Renal cortical epithelial cell (primary cell): ENCODE data around the gene MUC22. TPM values are rescaled to one million over a fixed set of nuclear protein-coding genes. Genes with fewer than 3 reads are reported as not detected.
"Not testable (repeated sequence)": the region's sequence is repeated elsewhere in the genome, so short reads cannot be mapped to it uniquely, and the experiment has no call there.

Experiments
- DNase-seq: peaks from one replicate; pipeline ENCODE4 v3.0.0-alpha.2; 2011; ENCODE audit warnings: low read depth
- total RNA-seq: library from RNA; depleted of rRNA; stranded (reverse); fragments of >200 nt; gene quantifications from 2 replicates; pipeline ENCODE4 v1.2.3, GENCODE V29; 2014

The MUC22 gene
- total RNA-seq, 1 donor from 2014 or later = 0.15 TPM

DNA sequence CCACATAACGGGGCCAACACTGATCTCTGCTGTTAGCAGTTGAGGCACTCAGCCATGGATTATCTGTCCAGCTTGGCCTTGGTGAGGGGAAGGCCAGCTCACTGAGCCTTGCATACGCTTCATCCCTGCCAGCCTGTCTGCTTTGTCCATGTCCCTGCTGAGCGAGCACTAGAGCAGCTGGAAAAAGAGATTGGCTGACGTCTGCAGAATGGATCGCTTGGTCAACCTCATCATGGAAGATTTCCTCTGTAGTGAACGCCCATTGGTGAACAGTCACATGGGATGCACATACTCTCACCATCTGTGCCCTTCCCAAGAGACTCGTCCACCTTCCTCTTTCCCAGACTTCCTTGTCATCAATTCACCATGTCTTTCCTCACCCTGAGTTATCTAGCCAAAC is 26.9 kb downstream of the MUC22 start:
- DNase-seq = no peak

DNA sequence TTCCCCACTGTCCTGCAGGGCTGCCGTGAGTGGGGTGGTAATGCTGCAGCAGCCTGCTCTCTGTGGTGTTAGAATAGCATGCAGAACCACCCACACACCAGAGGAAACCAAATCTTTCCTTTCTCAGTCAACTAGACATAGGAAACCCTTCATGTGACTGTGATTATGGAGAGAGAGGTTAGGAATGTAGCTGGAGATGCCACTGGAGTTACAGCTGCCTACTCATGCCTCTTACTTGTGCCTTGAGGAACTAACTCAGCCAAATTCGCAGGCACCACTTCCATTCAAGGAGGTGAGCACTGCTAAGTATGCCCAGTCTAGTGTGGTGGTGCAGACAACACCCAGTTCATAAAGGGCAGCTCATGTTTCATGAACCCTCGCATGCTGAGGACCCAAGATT is 27.4 kb downstream of the MUC22 start:
- DNase-seq = peak; percentile 92

DNA sequence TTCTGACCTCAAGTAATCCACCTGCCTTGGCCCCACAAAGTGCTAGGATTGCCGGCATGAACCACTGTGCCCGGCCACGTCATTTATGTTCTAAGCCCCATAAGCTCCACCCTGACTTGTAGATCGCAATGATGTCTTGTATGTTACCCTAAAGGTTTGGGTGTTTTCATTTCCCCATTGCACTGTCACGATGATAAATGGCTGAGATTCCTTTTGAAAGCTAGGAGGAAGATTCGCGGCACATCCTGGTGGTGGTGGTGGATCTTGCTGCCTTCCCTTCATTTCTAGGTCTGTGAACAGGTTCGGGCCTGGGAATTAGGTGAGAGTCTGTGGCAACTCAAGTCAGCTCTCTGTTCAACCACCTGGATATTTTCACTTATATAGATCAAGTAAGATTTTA is 28.3 kb downstream of the MUC22 start:
- DNase-seq = no peak

DNA sequence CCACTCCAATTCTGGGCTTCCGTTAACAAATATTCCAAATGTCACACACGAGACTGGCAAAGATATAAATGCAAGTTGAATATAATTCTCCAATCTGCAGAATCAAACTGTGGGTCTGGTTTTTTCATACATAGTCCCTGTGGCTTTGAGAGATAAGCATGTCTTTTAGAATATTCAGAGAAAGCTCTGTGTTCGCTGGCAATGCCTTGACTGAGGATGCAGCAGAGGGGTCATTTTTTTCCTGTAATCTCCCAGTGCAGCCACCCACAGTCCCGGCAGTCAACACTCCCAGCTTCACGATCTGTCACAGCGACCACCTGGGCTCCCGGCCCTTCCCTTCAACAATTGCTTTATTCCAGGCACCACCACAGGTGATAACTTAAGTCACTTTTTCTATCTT is 30.5 kb downstream of the MUC22 start:
- DNase-seq = no peak

DNA sequence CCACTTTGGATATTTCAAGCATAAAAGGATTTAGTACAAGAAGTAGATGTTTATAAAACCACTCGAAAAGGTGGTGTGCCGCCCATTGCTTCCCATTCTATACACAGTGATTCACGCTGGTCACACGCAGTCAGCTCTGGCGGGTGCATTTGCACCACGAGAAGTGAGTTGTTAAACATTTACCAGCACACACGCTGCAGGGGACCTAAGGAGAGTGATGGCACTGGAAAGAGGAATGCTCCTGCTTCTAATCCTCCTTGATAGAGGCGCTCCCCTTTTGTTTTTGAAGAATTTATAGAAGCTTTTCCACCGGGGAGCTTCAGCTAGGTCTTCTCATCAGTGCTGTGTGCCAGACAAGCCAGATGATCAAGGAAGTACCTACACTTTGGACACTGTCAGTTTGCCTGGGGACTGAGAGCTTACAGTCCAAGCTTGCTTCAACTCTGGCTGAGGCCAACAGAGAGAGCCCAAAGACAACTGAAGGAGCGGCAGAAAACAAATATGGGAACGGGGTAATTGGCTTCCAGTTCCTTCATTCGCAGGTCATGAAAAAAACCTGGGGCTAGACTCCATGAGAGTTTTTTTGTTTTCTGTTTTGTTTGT is 31.2 kb downstream of the MUC22 start:
- peak; percentile 93 for DNase-seq

DNA sequence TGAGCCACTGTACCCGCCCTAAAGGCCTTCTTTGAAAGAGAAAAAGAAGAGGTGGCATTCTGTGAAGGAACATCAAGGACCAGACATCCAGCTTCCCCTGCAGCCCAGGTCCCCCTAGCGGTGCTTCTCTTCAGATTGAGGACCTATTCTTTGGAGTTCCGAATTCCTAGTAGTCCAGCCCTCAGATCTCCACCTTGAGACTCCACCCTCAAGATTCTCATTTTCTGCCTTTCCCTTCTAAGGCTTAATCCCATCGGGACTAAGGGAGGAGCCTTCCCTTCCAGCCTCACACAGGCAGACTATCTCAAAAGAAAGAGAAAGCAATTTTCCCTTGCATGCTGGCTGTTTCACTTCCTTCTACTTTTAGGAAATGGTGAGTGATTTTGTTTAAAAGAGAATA is 32.5 kb downstream of the MUC22 start:
- DNase-seq = peak; percentile 45

DNA sequence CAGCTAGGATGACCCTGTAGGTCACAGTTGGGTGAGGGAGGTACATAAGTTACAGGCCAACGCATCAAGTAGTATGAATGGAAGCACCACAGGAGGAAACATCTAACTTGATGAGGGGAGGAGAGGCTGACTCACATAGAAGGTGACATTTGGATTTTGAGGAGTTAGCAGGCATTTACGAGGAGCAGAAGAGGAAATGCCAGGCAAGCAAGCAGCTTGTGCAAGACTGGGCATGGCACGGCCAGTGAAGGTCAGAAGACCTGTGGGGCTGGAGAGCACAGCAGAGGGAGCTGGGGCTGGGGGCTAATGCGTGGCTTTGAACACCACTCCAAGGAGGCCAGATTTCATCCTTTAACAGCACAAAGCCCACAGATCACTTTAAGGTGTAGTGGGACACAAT is 37.8 kb downstream of the MUC22 start:
- DNase-seq = peak; percentile 64

DNA sequence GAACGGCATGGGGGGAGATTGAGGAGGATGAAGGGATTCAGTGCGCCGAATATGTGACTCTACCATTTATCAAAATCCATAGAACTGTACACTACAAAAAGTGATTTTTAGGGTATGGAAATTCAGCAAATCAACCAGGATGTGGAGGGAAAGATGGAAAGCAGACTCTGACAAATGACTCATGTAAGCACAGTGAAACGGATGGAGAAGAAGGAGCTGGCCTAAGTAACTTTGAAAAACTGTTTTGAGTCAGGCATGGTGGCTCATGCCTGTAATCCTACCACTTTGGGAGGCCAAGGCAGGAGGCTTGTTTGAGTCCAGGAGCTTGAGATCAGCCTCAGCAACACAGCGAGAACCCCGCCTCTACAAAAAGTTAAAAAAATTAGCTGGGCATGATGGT is 39.2 kb downstream of the MUC22 start:
- no peak for DNase-seq

DNA sequence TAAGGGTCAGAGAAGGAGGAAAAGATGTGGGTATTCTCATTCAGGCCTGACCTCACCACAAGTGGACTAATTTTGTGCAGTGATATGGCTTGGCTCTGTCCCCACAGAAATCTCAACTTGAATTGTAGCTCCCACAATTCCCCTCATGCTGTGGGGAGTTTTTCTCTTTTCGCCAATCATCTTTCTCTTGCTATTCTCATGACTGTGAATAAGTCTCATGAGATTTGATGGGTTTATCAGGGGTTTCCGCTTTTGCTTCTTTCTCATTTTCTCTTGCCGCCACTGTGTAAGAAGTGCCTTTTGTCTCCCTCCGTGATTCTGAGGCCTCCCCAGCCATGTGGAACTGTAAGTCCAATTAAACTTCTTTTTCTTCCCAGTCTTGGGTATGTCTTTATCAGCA is 42.9 kb downstream of the MUC22 start:
- not testable (repeated sequence) for DNase-seq

DNA sequence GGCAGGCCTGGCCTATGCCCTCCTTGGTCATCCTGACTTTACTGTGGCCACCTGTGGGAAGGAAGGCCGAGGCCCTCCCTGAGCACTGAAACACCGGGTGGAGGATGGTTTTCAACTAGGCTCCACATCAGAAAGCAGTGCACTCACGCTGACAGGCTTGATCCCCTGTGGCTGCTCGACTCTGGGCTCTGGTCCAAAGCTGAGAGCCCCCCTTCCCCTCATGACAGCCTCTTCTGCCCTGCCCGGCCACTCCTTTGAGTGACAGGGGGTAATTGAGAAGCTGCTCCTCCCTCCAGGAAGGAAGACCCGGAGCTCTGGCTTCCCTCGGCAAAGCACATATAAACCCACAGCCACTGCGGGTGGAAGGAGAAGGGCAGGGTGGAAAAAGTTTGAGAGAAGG is 43.6 kb downstream of the MUC22 start:
- DNase-seq = no peak

DNA sequence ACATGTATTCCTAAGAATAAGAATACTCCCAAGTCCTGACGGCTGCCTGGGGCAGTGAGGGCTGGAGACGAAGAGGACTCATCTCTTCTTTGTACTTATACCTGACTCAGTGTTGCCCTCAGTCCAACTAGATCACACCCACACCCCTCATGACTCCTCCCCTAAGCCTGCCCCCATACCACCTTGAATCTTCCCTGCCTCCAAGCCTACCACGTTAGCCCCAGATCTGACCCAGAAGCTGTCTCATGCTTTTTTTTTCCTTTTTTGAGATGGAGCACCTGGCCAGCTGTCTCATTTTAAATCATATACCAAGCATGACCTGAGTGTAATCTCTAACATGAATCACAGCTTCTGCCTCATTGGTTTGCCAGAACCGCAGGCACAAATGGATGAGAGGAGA is 45.2 kb downstream of the MUC22 start:
- no peak for DNase-seq

DNA sequence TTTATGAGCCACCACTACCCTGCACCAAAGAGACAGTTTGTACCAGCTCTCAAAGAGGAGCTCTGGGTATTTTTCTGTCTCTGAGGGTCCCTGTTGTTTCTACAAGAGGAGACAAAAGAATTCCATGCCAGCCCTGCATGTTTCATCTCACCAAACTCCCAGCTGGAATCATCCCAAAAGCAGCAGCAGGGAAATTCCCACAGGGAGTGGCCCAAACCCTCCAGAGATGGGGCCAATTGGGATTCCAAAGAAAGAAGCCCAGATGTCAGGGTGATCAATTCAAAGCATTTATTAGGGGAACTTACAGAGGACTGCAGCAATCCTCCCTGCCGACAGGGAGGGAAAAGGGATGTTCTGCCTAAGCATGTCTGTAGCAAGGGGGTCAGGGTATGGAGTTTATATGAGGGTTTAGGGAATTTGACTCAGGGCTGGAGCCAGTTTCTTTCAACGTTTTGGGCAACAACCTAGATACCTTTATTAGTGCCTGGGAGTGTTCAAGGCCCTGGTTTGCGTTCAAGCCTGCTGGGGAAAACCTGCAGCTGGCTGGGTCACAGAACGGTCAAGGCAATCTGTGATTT is 47.2 kb downstream of the MUC22 start:
- DNase-seq = peak; percentile 38

DNA sequence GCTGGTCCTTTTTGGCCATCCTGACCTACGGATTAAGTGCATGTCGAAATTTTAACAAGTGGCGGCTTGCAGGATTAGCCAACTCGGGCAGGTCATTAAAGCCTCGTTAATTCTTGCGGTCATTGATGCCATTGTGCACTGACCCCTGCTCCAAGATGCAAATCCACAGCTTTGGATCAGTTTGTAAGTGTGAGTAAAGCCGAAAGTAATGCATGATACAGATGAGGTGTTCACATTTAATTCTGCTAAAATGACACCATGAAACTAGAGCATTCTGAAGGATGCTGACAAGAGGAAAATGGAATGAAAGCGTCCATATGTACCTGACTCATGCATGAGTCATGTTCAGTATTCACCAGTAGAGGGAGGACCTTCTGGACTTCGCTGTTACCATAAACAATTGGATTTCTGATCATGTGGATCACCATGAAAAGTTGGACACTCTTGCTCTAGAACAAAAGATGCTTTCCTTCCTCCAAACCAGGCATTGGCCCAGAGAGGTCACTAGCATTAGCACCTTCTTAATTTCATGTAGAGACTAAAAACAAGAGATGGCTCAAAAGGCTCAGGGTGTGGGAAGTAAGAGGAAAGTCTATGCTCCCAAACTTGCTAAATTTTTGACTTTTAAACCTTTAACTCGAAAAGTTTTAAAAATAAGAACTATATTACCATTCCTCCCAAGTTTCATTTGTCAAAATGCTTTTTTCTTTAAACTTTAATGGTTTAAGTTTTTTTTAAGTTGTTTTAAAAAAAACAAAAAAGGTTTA is 48.0 kb downstream of the MUC22 start:
- DNase-seq = peak; percentile 98

DNA sequence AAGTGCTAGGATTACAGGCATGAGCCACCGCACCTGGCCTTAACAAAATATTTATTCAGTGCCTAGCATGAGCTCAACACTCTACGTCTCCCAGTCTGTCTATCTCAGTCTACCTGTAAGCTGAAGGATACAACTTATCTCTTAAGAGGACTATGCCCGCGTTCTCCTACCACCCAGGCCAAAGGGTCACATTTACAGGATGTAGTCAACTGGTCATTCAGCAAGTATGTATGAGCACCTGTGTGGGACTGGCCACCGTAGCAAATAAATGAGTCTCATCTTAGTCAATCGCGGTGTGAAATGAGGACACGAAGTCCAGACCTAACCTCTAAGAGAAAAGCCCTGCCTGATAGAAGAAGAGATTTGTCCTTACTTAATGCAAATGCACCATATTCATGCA is 49.9 kb downstream of the MUC22 start:
- DNase-seq = peak; percentile 32

DNA sequence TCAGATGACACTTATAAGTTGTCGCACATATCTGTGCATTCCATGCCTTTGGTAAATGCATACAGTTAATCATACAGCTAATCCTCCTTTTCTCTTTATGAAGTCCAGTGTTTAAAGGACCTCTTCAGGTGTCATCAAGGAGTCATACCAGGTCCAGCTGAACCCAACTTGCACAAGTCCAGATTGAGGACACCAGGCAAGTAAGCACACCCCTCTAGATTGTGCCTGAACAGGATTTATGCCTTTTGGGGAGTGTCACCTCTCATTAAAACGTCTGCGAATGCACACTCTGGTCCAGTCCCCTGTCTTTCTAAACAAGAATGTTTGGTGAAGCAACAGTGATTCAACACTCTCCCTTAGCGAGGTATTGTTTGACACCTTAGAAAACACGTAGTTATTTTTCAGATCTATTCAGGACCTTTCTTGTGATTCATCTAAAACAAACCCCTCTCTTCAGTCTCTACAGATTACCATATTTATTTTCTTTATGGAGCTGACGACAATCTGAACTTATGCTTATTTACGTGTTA is 53.7 kb downstream of the MUC22 start:
- DNase-seq = no peak

DNA sequence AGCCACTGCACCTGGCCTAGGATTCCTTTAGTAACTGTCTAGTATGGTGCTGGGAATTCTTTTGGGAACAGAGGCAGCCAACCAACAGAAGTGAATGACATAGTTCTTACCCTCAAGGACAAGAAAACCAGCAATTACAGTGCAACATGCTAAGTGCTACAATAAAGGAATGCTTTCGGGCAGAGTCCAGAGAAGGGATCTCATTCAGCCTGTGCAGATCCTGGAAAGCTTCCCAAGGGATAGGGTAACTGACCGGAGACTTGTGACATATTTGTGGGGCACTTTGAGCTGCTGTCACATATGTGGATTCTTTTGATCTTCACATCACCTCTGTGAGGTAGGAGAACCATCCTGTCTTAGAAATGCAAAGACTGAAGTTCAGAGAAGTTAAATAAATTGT is 55.3 kb downstream of the MUC22 start:
- peak; percentile 18 for DNase-seq

DNA sequence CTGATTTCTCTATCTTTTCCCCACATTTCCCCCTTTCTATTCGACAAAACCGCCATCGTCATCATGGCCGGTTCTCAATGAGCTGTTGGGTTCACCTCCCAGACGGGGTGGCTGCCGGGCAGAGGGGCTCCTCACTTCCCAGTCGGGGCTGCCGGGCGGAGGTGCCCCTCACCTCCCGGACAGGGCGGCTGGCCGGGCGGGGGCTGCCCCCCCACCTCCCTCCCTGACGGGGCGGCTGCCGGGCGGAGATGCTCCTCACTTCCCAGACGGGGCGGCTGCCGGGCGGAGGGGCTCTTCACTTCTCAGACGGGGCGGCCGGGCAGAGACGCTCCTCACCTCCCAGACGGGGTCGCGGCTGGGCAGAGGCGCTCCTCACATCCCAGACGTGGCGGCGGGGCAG is 56.8 kb downstream of the MUC22 start:
- DNase-seq = not testable (repeated sequence)

DNA sequence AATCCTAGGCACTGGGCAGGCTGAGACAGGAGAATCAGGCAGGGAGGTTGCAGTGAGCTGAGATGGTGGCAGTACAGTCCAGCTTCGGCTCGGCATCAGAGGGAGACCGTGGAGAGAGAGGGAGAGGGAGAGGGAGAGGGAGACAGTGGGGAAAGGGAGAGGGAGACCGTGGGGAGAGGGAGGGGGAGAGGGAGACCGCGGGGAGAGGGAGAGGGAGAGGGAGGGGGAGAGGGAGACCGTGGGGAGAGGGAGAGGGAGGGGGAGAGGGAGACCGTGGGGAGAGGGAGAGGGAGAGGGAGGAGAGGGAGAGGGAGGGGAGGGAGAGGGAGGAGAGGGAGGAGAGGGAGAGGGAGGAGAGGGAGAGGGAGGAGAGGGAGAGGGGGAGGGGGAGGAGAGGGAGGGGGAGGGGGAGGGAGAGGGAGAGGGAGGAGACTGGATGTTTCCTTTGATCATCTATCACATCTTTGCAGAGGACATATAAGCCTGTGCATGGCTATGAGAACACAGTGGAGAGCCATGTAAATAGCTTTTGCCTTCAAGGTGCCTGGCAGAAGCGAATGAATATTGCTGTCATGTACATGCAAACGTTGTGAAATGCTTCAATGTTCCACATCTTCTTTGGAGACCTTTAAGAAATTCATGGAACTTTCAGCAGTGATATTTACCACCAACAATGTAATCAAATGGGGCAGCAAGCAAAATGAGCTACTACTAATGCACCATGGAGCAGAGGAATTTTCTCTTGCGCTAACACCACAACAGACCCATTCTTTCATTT is 57.8 kb downstream of the MUC22 start:
- DNase-seq = not testable (repeated sequence)

DNA sequence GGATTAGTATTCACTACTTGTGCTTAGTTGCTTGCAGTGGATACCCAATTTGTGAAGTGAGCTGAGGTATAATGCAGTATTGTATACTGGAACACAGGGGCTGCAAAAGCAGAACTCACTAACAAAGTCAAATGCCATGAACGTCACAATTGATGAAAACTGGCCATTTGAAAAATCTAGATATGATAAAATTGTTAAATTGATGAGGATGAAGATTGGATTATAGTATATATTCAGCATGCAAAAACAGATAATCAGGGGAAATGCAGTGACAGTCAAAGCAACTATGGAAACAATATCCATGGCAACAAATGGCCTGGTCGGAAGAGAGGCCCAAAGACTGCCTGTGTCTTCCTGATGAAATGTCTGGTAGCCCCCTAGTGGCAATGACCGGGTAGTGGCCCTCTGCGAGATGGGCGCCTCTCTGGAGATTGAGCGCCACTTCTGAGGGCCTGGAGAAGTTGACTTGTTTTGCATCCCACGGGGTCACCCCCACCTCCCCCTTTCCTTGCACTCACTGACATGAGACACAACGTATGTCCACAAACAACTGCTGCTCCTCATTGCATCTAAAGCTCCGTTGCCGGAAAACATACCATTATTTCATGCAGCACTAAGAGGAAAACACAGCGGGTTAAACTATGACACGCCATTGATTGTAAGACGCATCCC is 58.5 kb downstream of the MUC22 start:
- DNase-seq = peak; percentile 81

DNA sequence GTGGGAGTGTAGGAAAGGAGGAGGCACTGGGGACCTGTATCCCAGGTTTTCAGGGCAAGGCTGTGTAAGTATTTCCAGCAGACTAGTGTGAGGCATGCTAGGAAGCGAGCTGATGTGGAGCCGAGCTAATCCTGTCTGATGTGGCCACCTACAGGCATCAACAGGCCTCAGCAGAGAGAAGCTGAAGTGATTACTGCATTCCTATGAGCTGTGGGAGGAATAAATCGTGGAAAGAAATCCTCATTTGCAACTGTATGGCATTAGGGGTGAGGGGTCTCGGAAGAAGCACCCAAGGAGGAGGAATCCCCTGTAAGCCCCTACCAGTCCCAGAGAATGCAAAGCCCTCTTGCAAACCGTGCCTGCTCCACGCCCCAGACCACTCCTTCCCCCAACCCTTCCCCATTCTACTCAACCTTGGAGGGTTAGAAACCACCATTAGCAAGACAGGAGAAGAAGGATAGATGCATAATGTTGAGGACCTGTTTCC is 60.5 kb downstream of the MUC22 start:
- peak; percentile 83 for DNase-seq

DNA sequence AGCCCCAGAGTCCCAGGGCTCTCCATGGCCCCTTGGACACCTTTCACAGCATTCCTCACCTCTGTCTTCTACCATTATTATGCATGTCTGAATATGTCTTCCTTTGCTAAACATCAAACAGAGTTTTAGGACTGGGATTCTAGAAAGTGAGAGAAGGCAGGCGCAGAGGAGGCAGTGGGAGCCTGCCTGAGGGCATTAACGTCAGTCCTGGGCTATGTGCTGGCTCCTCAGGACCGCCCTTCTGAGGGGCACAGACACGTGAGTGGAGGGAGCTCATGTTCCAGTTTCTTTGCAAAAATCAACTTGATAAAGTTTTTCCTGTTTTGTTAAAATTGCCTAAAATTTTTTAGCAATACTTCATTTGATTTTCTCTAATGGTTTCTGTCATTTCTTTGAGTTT is 64.1 kb downstream of the MUC22 start:
- DNase-seq = no peak

DNA sequence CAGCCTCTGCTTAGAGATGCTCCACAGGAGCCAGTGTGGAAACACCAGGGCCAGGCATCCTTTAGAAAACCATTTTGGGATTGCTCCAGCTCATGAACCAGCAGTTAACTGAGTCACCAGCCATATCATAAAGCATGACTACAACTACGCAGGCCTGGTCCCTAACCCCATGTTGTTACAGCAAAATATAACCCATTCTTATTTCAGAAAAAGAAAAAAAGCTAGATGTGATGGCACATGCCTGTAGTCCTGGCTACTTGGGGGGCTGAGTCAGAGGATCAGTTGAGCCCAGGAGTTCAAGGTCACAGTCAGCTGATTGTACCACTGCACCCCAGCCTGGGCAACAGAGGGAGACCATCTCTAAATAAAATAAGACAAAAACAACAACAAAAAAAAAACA is 65.3 kb downstream of the MUC22 start:
- no peak for DNase-seq
